Upper lobe of left lung (tissue), 6 donors: Measurements from ENCODE around the gene ACSS2. TPM values are rescaled to one million over a fixed set of nuclear protein-coding genes. Genes with fewer than 3 reads are reported as not detected.
"Not testable (repeated sequence)": the region's sequence is repeated elsewhere in the genome, so short reads cannot be mapped to it uniquely, and the experiment has no call there.

Experiments
- ATAC-seq, 2 donors: fragments of 200-7000 bp; cut with Tn5 transposase; one replicate each; pipeline ENCODE4 v1.9.1; 2022; ENCODE audit warnings: mild to moderate bottlenecking in 2 of 2, moderate library complexity in 2 of 2; ENCODE audit not compliant: low FRiP score in 2 of 2
- DNase-seq, 2 donors: peaks; one replicate each; pipeline ENCODE4 v3.0.0-alpha.2; 2019 to 2020
- H3K27ac ChIP-seq, 4 donors: fragments of 200-600 bp; sonication (generic); one replicate each; pipeline ENCODE4 v1.5.1; 2016 to 2019
- H3K27me3 ChIP-seq, 4 donors: fragments of 200-600 bp; sonication (generic); one replicate each; pipeline ENCODE4 v1.5.1; 2017 to 2019
- H3K36me3 ChIP-seq, 4 donors: fragments of 200-600 bp; sonication (generic); one replicate each; pipeline ENCODE4 v1.5.1; 2016 to 2019
- H3K4me1 ChIP-seq, 4 donors: fragments of 200-600 bp; sonication (generic); one replicate each; pipeline ENCODE4 v1.5.1; 2018 to 2019
- H3K4me3 ChIP-seq, 4 donors: fragments of 200-600 bp; sonication (generic); one replicate each; pipeline ENCODE4 v1.5.1; 2017 to 2019; ENCODE audit warnings: mild to moderate bottlenecking in 2 of 4, moderate library complexity in 1 of 4
- H3K9me3 ChIP-seq, 4 donors: fragments of 200-600 bp; sonication (generic); one replicate each; pipeline ENCODE4 v1.5.1; 2018 to 2019
- CTCF ChIP-seq, 6 experiments: fragments of 450-650 bp in 4 of 6; fragments of 200-600 bp in 2 of 6; sonication (generic) in 2 of 6; IDR thresholded peaks; one replicate each; pipeline ENCODE4 v1.5.1; 2016 to 2019; ENCODE audit warnings: antibody characterized with exemption in 6 of 6
- EP300 ChIP-seq, 4 donors: sonication (generic); formaldehyde crosslinking; IDR thresholded peaks; one replicate each; pipeline ENCODE4 v1.5.1; 2017; ENCODE audit warnings: antibody characterized with exemption in 4 of 4, control low read depth in 2 of 4
- POLR2A ChIP-seq, 4 donors: fragments of 450-650 bp; IDR thresholded peaks; one replicate each; pipeline ENCODE4 v1.5.1; 2016 to 2017; ENCODE audit warnings: antibody characterized with exemption in 4 of 4, mild to moderate bottlenecking in 2 of 4
- POLR2AphosphoS5 ChIP-seq, 2 donors: sonication (generic); formaldehyde crosslinking; IDR thresholded peaks; one replicate each; pipeline ENCODE4 v1.5.1; 2017; ENCODE audit warnings: antibody characterized with exemption in 2 of 2
- WGBS, 2 donors: methylation state at CpG; one replicate each; pipeline ENCODE4 v1.1.5; 2017 to 2018; 5-methylcytosine and 5-hydroxymethylcytosine counted together
- total RNA-seq, 6 donors: library from RNA; depleted of rRNA in 4 of 6; stranded (reverse); fragments of >200 nt in 4 of 6; gene quantifications; one replicate each; pipeline versions ENCODE4 v1.1.0 to v1.2.1, GENCODE V29; 2016 to 2021
- donor health status: DM: no; HTN: no; CAD: no; lungs with moderate emphysema.
- donor health status: DM: no; HTN: yes; CAD: no; lungs with severe emphysema.

ACSS2 gene
- total RNA-seq, 6 donors from 2014 or later, result 110 to 377 (median 203) TPM

GRCh38 chr20:34880215-34880850 is 3.9 kb downstream of the ACSS2 start:
- DNase-seq (no peak), ATAC-seq (no peak)
- Histone ChIP-seq H3K4me1 (peaks cover 18 to 39% (median 31%) of the 10 kb centered on the region in 4 donors), H3K27me3 (no peaks in the 10 kb centered on the region), H3K36me3 (peaks cover 0 to 26% (median 20%) of the 10 kb centered on the region in 4 donors), H3K9me3 (no peaks in the 10 kb centered on the region), H3K27ac (peak overlapping the region in 1 of 4 donors; percentile 4), H3K4me3 (peak overlapping the region in 1 of 4 donors; percentile 16)
- 86 to 88% methylated on average over 6 of the region's 6 CpGs for WGBS, 2 donors
- TF ChIP-seq POLR2AphosphoS5 (IDR thresholded peaks at IDR 0.05) (no peak), CTCF (IDR thresholded peaks at IDR 0.05) (no peak), EP300 (IDR thresholded peaks at IDR 0.05) (no peak), POLR2A (IDR thresholded peaks at IDR 0.05) (no peak)

- H3K27me3 ChIP-seq, H3K27ac ChIP-seq, H3K4me3 ChIP-seq, H3K9me3 ChIP-seq, DNase-seq, ATAC-seq: not testable (repeated sequence)
- WGBS, 2 donors, result 67 to 90% methylated on average over 7 of the region's 7 CpGs
- Histone ChIP-seq H3K4me1 (peaks cover 12 to 41% (median 31%) of the 10 kb centered on the region in 4 donors), H3K36me3 (peaks cover 0 to 30% (median 20%) of the 10 kb centered on the region in 4 donors)
Observed at GRCh38 chr20:34880971-34881370, 4.6 kb downstream of the ACSS2 start.

- no peaks in the 10 kb centered on the region for H3K9me3 ChIP-seq
- H3K4me1 ChIP-seq, result peaks cover 12 to 48% (median 37%) of the 10 kb centered on the region in 4 donors
- no peak overlapping the region for H3K4me3 ChIP-seq
- WGBS, 2 donors, result 44 to 55% methylated on average over 2 of the region's 2 CpGs
- DNase-seq (no peak), ATAC-seq (no peak)
- H3K36me3 ChIP-seq, result peaks cover 0 to 30% (median 20%) of the 10 kb centered on the region in 4 donors
- H3K27me3 ChIP-seq, result no peaks in the 10 kb centered on the region
- H3K27ac ChIP-seq, result peak overlapping the region in 2 of 4 donors; percentile 30 to 64
- TF ChIP-seq POLR2AphosphoS5 (IDR thresholded peaks at IDR 0.05) (no peak), EP300 (IDR thresholded peaks at IDR 0.05) (no peak), CTCF (IDR thresholded peaks at IDR 0.05) (no peak), POLR2A (IDR thresholded peaks at IDR 0.05) (no peak)
Observed at GRCh38 chr20:34881689-34882088, 5.3 kb downstream of the ACSS2 start.

- Histone ChIP-seq H3K36me3 (peaks cover 0 to 30% (median 20%) of the 10 kb centered on the region in 4 donors), H3K4me3 (no peak overlapping the region), H3K9me3 (no peaks in the 10 kb centered on the region), H3K4me1 (peaks cover 10 to 51% (median 34%) of the 10 kb centered on the region in 4 donors), H3K27me3 (no peaks in the 10 kb centered on the region), H3K27ac (peak overlapping the region in 3 of 4 donors; percentile 31 to 64 (median 33))
- no peak for DNase-seq
- ATAC-seq, result peak in 1 of 2 donors; percentile 53
- TF ChIP-seq POLR2AphosphoS5 (IDR thresholded peaks at IDR 0.05), result no peak
Observed at GRCh38 chr20:34883087-34883688, 6.8 kb downstream of the ACSS2 start.

- H3K4me3 ChIP-seq, result no peak overlapping the region
Observed at GRCh38 chr20:34883809-34884208, 7.4 kb downstream of the ACSS2 start.

More at GRCh38 chr20:34883809-34884208, 7.4 kb downstream of the ACSS2 start:
- ATAC-seq, result no peak
- H3K27ac ChIP-seq, result peak overlapping the region in 3 of 4 donors; percentile 31 to 64 (median 33)
- DNase-seq, result no peak
- WGBS, 2 donors, result 82 to 88% methylated on average over 4 of the region's 4 CpGs
- H3K4me1 ChIP-seq, result peaks cover 10 to 46% (median 31%) of the 10 kb centered on the region in 4 donors
- no peak for TF ChIP-seq EP300 (IDR thresholded peaks at IDR 0.05)
- TF ChIP-seq CTCF (IDR thresholded peaks at IDR 0.05), result no peak
- TF ChIP-seq POLR2AphosphoS5 (IDR thresholded peaks at IDR 0.05), result no peak
- no peak for TF ChIP-seq POLR2A (IDR thresholded peaks at IDR 0.05)
- H3K9me3 ChIP-seq, result no peaks in the 10 kb centered on the region
- H3K36me3 ChIP-seq, result peaks cover 0 to 30% (median 20%) of the 10 kb centered on the region in 4 donors
- H3K27me3 ChIP-seq, result no peaks in the 10 kb centered on the region
